ENCODE measurements around the gene KLK1. TPM values are rescaled to one million over a fixed set of nuclear protein-coding genes. Genes with fewer than 3 reads are reported as not detected.

The KLK1 gene
- total RNA-seq, 6 experiments from 2014 or later = not detected

GRCh38 chr19:50831026-50831396 is 7.4 kb upstream of the KLK1 start:
- no peaks in the 10 kb centered on the region for H3K36me3 Mint-ChIP-seq (ENCODE audit: low read depth)
- H3K27me3 Mint-ChIP-seq (ENCODE audit: insufficient read depth) = peaks cover 25% of the 10 kb centered on the region
- H3K4me1 Mint-ChIP-seq (ENCODE audit: low read depth) = no peaks in the 10 kb centered on the region
- no peak for TF ChIP-seq CTCF (IDR thresholded peaks at IDR 0.05)
- no peaks in the 10 kb centered on the region; the same call in 1 of the 2 replicates for H3K9me3 Mint-ChIP-seq
- DNase-seq = no peak
- H3K4me3 Mint-ChIP-seq = no peak overlapping the region
- no peak overlapping the region for H3K27ac Mint-ChIP-seq

- no peak for TF ChIP-seq CTCF (IDR thresholded peaks at IDR 0.05)
- no peaks in the 10 kb centered on the region for H3K36me3 Mint-ChIP-seq (ENCODE audit: low read depth)
- H3K27ac Mint-ChIP-seq = no peak overlapping the region
- DNase-seq = no peak
- peaks cover 25% of the 10 kb centered on the region for H3K27me3 Mint-ChIP-seq (ENCODE audit: insufficient read depth)
- H3K9me3 Mint-ChIP-seq = no peaks in the 10 kb centered on the region; the same call in 1 of the 2 replicates
- H3K4me1 Mint-ChIP-seq (ENCODE audit: low read depth) = no peaks in the 10 kb centered on the region
- H3K4me3 Mint-ChIP-seq = no peak overlapping the region
These were observed 6.9 kb upstream of the KLK1 start for GRCh38 chr19:50830266-50831025.

GRCh38 chr19:50829801-50830200 is 6.2 kb upstream of the KLK1 start:
- Mint-ChIP-seq H3K4me3 (no peak overlapping the region), H3K9me3 (no peaks in the 10 kb centered on the region; the same call in 1 of the 2 replicates), H3K4me1 (ENCODE audit: low read depth) (no peaks in the 10 kb centered on the region), H3K27me3 (ENCODE audit: insufficient read depth) (peaks cover 25% of the 10 kb centered on the region), H3K36me3 (ENCODE audit: low read depth) (no peaks in the 10 kb centered on the region), H3K27ac (no peak overlapping the region)
- no peak for TF ChIP-seq CTCF (IDR thresholded peaks at IDR 0.05)
- no peak for DNase-seq

GRCh38 chr19:50827476-50827875 is 3.9 kb upstream of the KLK1 start:
- H3K27me3 Mint-ChIP-seq (ENCODE audit: insufficient read depth) = peaks cover 27% of the 10 kb centered on the region
- no peak overlapping the region for H3K4me3 Mint-ChIP-seq
- H3K36me3 Mint-ChIP-seq (ENCODE audit: low read depth) = no peaks in the 10 kb centered on the region
- TF ChIP-seq CTCF (IDR thresholded peaks at IDR 0.05) = no peak
- no peaks in the 10 kb centered on the region for H3K4me1 Mint-ChIP-seq (ENCODE audit: low read depth)
- H3K27ac Mint-ChIP-seq = no peak overlapping the region
- no peaks in the 10 kb centered on the region; the same call in 1 of the 2 replicates for H3K9me3 Mint-ChIP-seq
- no peak for DNase-seq

GRCh38 chr19:50826492-50827240 is 3.1 kb upstream of the KLK1 start:
- no peaks in the 10 kb centered on the region; the same call in 1 of the 2 replicates for H3K9me3 Mint-ChIP-seq
- H3K27ac Mint-ChIP-seq = no peak overlapping the region
- H3K36me3 Mint-ChIP-seq (ENCODE audit: low read depth) = no peaks in the 10 kb centered on the region
- H3K4me3 Mint-ChIP-seq = no peak overlapping the region
- DNase-seq = no peak
- H3K27me3 Mint-ChIP-seq (ENCODE audit: insufficient read depth) = peaks cover 31% of the 10 kb centered on the region
- H3K4me1 Mint-ChIP-seq (ENCODE audit: low read depth) = no peaks in the 10 kb centered on the region
- no peak for TF ChIP-seq CTCF (IDR thresholded peaks at IDR 0.05)

All from HFFc6 (cell line).